Liver (tissue), 3 donors: ENCODE data around the gene HPS6.

Experiments used
- GABPA ChIP-seq, 2 donors: IDR thresholded peaks in 1 of 2; conservative IDR thresholded peaks in 1 of 2; 2 replicates each; pipeline ENCODE4 v1.6.1; 2016; ENCODE audit warnings: antibody characterized with exemption in 2 of 2, mild to moderate bottlenecking in 1 of 2, moderate library complexity in 1 of 2
- JUND ChIP-seq, 2 donors: IDR thresholded peaks; 2 replicates each; pipeline ENCODE4 v1.6.1; 2016; ENCODE audit warnings: antibody characterized with exemption in 2 of 2
- MAX ChIP-seq: IDR thresholded peaks from 2 replicates; pipeline ENCODE4 v1.6.1; 2016; ENCODE audit warnings: antibody characterized with exemption
- RAD21 ChIP-seq, 2 donors: IDR thresholded peaks; 2 replicates each; pipeline ENCODE4 v1.6.1; 2016; ENCODE audit warnings: antibody characterized with exemption in 2 of 2, mild to moderate bottlenecking in 2 of 2
- RXRA ChIP-seq, 2 donors: IDR thresholded peaks; 2 replicates each; pipeline ENCODE4 v1.6.1; 2017 to 2018; ENCODE audit warnings: antibody characterized with exemption in 2 of 2, mild to moderate bottlenecking in 1 of 2
- SP1 ChIP-seq: IDR thresholded peaks from 2 replicates; pipeline ENCODE4 v1.6.1; 2018; ENCODE audit warnings: antibody characterized with exemption, mild to moderate bottlenecking
- TAF1 ChIP-seq: conservative IDR thresholded peaks from 2 replicates; pipeline ENCODE4 v1.6.1; 2016; ENCODE audit warnings: antibody characterized with exemption, mild to moderate bottlenecking
- TF ChIP-seq, protein P1 (sequence below): fragments of 150-350 bp; IDR thresholded peaks from 2 replicates; pipeline ENCODE4 v1.5.1; 2017; ENCODE audit warnings: improper control_type of control experiment, low read depth, low read length; ENCODE audit not compliant: missing input control
- TF ChIP-seq, protein P2 (sequence below): IDR thresholded peaks from 2 replicates; pipeline ENCODE4 v1.6.1; 2016; ENCODE audit warnings: antibody characterized with exemption
- TF ChIP-seq, protein P3 (sequence below): IDR thresholded peaks from 2 replicates; pipeline ENCODE4 v1.6.1; 2016; ENCODE audit warnings: antibody characterized with exemption, mild to moderate bottlenecking
- donor health status: healthy.
- donor health status: healthy.

DNA sequence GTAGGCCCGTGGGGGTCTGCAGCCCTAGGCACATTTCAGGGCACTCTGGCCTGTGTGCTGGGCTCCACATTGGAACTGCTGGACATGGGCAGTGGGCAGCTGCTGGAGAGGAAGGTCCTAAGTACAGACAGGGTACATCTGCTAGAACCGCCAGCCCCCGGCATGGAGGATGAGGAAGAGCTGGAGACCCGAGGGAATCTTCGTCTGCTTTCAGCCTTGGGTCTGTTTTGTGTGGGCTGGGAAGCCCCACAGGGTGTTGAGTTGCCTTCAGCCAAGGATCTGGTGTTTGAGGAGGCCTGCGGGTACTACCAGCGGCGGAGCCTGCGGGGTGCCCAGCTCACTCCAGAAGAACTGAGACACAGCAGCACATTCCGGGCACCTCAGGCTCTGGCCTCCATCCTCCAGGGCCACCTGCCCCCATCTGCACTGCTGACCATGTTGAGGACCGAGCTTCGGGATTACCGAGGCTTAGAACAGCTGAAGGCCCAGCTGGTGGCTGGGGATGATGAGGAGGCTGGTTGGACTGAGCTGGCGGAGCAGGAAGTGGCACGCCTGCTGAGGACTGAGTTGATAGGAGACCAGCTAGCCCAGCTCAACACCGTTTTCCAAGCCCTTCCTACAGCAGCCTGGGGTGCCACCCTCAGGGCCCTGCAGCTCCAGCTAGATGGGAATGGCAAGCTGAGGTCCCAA is 1.4 kb downstream of the HPS6 start:
- no peak for TF ChIP-seq TAF1
- TF ChIP-seq, protein P1, sequence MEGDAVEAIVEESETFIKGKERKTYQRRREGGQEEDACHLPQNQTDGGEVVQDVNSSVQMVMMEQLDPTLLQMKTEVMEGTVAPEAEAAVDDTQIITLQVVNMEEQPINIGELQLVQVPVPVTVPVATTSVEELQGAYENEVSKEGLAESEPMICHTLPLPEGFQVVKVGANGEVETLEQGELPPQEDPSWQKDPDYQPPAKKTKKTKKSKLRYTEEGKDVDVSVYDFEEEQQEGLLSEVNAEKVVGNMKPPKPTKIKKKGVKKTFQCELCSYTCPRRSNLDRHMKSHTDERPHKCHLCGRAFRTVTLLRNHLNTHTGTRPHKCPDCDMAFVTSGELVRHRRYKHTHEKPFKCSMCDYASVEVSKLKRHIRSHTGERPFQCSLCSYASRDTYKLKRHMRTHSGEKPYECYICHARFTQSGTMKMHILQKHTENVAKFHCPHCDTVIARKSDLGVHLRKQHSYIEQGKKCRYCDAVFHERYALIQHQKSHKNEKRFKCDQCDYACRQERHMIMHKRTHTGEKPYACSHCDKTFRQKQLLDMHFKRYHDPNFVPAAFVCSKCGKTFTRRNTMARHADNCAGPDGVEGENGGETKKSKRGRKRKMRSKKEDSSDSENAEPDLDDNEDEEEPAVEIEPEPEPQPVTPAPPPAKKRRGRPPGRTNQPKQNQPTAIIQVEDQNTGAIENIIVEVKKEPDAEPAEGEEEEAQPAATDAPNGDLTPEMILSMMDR: no peak
- TF ChIP-seq MAX: no peak
- no peak for TF ChIP-seq GABPA (IDR thresholded peaks at IDR 0.05 in 1 of 2, conservative IDR thresholded peaks at IDR 0.05 in 1 of 2)
- TF ChIP-seq, protein P2, sequence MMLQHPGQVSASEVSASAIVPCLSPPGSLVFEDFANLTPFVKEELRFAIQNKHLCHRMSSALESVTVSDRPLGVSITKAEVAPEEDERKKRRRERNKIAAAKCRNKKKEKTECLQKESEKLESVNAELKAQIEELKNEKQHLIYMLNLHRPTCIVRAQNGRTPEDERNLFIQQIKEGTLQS: no peak
- TF ChIP-seq, protein P3, sequence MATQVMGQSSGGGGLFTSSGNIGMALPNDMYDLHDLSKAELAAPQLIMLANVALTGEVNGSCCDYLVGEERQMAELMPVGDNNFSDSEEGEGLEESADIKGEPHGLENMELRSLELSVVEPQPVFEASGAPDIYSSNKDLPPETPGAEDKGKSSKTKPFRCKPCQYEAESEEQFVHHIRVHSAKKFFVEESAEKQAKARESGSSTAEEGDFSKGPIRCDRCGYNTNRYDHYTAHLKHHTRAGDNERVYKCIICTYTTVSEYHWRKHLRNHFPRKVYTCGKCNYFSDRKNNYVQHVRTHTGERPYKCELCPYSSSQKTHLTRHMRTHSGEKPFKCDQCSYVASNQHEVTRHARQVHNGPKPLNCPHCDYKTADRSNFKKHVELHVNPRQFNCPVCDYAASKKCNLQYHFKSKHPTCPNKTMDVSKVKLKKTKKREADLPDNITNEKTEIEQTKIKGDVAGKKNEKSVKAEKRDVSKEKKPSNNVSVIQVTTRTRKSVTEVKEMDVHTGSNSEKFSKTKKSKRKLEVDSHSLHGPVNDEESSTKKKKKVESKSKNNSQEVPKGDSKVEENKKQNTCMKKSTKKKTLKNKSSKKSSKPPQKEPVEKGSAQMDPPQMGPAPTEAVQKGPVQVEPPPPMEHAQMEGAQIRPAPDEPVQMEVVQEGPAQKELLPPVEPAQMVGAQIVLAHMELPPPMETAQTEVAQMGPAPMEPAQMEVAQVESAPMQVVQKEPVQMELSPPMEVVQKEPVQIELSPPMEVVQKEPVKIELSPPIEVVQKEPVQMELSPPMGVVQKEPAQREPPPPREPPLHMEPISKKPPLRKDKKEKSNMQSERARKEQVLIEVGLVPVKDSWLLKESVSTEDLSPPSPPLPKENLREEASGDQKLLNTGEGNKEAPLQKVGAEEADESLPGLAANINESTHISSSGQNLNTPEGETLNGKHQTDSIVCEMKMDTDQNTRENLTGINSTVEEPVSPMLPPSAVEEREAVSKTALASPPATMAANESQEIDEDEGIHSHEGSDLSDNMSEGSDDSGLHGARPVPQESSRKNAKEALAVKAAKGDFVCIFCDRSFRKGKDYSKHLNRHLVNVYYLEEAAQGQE: no peak
- no peak for TF ChIP-seq RXRA (IDR thresholded peaks at IDR 0.05)
- no peak for TF ChIP-seq JUND (IDR thresholded peaks at IDR 0.05)
- no peak for TF ChIP-seq SP1
- no peak for TF ChIP-seq RAD21 (IDR thresholded peaks at IDR 0.05)
